Measurements from ENCODE around the gene KLK12.

GRCh38 chr19:51002542-51003311 is 32.1 kb downstream of the KLK12 start:
- no peak for TF ChIP-seq POLR2A (IDR thresholded peaks at IDR 0.05)
- TF ChIP-seq, protein P1, sequence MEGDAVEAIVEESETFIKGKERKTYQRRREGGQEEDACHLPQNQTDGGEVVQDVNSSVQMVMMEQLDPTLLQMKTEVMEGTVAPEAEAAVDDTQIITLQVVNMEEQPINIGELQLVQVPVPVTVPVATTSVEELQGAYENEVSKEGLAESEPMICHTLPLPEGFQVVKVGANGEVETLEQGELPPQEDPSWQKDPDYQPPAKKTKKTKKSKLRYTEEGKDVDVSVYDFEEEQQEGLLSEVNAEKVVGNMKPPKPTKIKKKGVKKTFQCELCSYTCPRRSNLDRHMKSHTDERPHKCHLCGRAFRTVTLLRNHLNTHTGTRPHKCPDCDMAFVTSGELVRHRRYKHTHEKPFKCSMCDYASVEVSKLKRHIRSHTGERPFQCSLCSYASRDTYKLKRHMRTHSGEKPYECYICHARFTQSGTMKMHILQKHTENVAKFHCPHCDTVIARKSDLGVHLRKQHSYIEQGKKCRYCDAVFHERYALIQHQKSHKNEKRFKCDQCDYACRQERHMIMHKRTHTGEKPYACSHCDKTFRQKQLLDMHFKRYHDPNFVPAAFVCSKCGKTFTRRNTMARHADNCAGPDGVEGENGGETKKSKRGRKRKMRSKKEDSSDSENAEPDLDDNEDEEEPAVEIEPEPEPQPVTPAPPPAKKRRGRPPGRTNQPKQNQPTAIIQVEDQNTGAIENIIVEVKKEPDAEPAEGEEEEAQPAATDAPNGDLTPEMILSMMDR (IDR thresholded peaks at IDR 0.05), result no peak

All from right lobe of liver (tissue), 4 donors.